Endothelial cell (in vitro differentiated cells): ENCODE results near the gene UBE3A. TPM values are rescaled to one million over a fixed set of nuclear protein-coding genes. Genes with fewer than 3 reads are reported as not detected.
A peak's percentile ranks its signal among the peaks of the same experiment; 100 is the strongest.
"Not testable (repeated sequence)": the region's sequence is repeated elsewhere in the genome, so short reads cannot be mapped to it uniquely, and the experiment has no call there.

Experiments
- DNase-seq: peaks from one replicate; pipeline ENCODE4 v3.0.0; 2021; ENCODE audit warnings: low spot score
- H3K27ac Mint-ChIP-seq: one replicate; pipeline ENCODE4 v1.8.0; 2021; ENCODE audit warnings: mixed read lengths, inconsistent platforms; ENCODE audit not compliant: unreplicated experiment
- H3K27me3 Mint-ChIP-seq: one replicate; pipeline ENCODE4 v1.8.0; 2021; ENCODE audit warnings: mild to moderate bottlenecking, moderate library complexity, mixed read lengths, inconsistent platforms; ENCODE audit not compliant: unreplicated experiment
- H3K36me3 Mint-ChIP-seq: one replicate; pipeline ENCODE4 v1.8.0; 2021; ENCODE audit warnings: mild to moderate bottlenecking, low read depth, mixed read lengths, inconsistent platforms; ENCODE audit not compliant: unreplicated experiment
- H3K4me1 Mint-ChIP-seq: one replicate; pipeline ENCODE4 v1.8.0; 2021; ENCODE audit warnings: mild to moderate bottlenecking, mixed read lengths, inconsistent platforms; ENCODE audit not compliant: unreplicated experiment
- H3K4me3 Mint-ChIP-seq: one replicate; pipeline ENCODE4 v1.8.0; 2021; ENCODE audit warnings: mild to moderate bottlenecking, mixed read lengths, inconsistent platforms; ENCODE audit not compliant: unreplicated experiment
- H3K9me3 Mint-ChIP-seq: one replicate; pipeline ENCODE4 v1.8.0; 2021; ENCODE audit warnings: mixed read lengths, inconsistent platforms; ENCODE audit not compliant: unreplicated experiment
- total RNA-seq: library from RNA; stranded (reverse); fragmentation: NEBNext Ultra II Directional; extraction: Animal tissue kit (Norgen Biotek cat#: 25700); gene quantifications from one replicate; pipeline ENCODE4 v1.2.1, GENCODE V29; 2021; ENCODE audit not compliant: unreplicated experiment
- TF ChIP-seq, protein P1 (sequence below): fragments of 200-600 bp; sonication (generic); IDR thresholded peaks from one replicate; pipeline ENCODE4 v1.5.0; 2021; ENCODE audit warnings: antibody characterized with exemption; ENCODE audit not compliant: unreplicated experiment

The UBE3A gene
- total RNA-seq, 1 donor from 2014 or later = 102 TPM

DNA sequence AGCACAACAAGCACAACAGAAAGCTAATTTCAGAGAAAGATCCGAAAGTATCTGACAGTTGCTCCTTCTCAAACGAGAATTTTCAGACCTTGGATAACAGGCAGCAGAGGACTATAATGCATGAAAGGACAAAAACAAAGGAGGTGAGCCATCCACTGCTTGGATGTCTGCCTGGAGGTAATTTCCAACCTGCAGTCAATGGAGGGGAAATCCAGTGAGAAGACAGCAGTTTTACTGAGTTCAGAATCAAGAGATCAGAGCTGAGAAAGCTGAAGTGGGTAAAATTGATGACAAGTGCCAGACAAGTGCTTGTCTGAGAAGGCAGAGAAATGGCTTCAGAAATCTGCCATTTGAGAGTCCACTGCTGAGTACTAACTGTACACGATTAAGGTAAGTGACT, 22.1 kb downstream of the UBE3A start:
- Mint-ChIP-seq H3K36me3 (no peaks in the 10 kb centered on the region), H3K27ac (no peak overlapping the region), H3K9me3 (no peaks in the 10 kb centered on the region), H3K27me3 (peaks cover 1% of the 10 kb centered on the region), H3K4me3 (no peak overlapping the region), H3K4me1 (no peaks in the 10 kb centered on the region)
- TF ChIP-seq, protein P1, sequence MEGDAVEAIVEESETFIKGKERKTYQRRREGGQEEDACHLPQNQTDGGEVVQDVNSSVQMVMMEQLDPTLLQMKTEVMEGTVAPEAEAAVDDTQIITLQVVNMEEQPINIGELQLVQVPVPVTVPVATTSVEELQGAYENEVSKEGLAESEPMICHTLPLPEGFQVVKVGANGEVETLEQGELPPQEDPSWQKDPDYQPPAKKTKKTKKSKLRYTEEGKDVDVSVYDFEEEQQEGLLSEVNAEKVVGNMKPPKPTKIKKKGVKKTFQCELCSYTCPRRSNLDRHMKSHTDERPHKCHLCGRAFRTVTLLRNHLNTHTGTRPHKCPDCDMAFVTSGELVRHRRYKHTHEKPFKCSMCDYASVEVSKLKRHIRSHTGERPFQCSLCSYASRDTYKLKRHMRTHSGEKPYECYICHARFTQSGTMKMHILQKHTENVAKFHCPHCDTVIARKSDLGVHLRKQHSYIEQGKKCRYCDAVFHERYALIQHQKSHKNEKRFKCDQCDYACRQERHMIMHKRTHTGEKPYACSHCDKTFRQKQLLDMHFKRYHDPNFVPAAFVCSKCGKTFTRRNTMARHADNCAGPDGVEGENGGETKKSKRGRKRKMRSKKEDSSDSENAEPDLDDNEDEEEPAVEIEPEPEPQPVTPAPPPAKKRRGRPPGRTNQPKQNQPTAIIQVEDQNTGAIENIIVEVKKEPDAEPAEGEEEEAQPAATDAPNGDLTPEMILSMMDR = no peak
- DNase-seq = no peak

DNA sequence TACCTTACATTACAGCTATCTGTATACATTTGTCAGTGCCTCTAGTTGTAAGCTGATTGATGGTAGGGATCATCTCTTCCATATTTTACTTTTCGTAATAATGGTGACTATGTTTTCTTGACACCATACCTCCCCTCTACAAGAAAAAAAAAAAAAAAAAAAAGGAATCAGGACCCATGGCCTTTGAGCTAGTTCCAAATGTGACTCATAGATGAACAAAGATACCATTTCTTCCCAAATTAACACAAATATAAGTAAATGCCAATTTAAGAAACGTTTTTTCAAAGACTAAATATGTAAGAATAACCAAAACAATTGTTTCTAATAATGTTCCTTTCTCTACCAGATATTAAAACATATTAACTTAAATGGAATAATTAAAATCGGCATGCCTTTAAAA, 23.1 kb downstream of the UBE3A start:
- Mint-ChIP-seq H3K9me3 (no peaks in the 10 kb centered on the region), H3K27me3 (no peaks in the 10 kb centered on the region), H3K4me1 (peaks cover 4% of the 10 kb centered on the region), H3K4me3 (no peak overlapping the region), H3K36me3 (no peaks in the 10 kb centered on the region), H3K27ac (no peak overlapping the region)
- no peak for DNase-seq
- TF ChIP-seq, protein P1 = no peak

DNA sequence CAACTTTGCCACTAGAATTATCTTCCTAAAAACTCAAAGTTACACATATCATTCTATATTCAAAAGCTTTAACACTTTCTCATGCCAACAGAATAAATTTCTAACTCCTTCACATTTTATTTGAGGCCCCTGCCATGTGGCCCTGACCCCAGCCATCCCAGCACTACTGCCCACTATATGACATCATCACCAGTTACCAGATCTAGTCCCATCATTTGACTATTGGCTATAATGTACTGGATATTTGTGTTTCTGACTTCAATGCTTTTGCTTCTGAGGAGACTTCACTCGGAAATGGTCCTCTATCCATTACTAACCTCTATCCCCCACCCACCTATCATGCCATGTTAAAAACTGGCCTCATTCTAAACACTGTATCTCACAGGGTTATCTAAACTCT, 23.6 kb downstream of the UBE3A start:
- Mint-ChIP-seq H3K27ac (no peak overlapping the region), H3K4me3 (no peak overlapping the region), H3K9me3 (no peaks in the 10 kb centered on the region)

DNA sequence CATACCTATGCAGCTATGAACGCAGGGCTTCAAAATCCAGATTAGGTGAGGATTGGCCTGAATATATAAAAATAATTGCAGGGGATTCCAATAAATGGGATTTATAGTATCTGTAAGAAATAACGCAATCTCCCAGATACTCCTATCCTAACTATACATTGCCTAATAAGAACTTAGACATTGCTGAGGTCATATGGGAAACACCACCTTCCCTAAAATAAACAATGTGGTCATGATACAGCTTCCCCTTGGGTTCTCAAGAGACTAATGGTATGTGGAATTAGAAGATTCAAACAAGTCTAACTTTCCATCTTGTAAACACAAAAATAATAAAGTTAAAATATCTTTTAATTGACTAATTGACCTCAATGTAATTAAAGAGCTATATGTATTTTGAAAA, 28.2 kb downstream of the UBE3A start:
- H3K4me3 Mint-ChIP-seq = no peak overlapping the region
- no peaks in the 10 kb centered on the region for H3K36me3 Mint-ChIP-seq
- no peak for DNase-seq
- H3K4me1 Mint-ChIP-seq = peaks cover 13% of the 10 kb centered on the region
- H3K9me3 Mint-ChIP-seq = no peaks in the 10 kb centered on the region
- no peaks in the 10 kb centered on the region for H3K27me3 Mint-ChIP-seq
- no peak overlapping the region for H3K27ac Mint-ChIP-seq
- TF ChIP-seq, protein P1 = no peak

More for the DNA sequence above, 23.6 kb downstream of the UBE3A start:
- TF ChIP-seq, protein P1 = no peak
- peaks cover 7% of the 10 kb centered on the region for H3K4me1 Mint-ChIP-seq
- H3K36me3 Mint-ChIP-seq = no peaks in the 10 kb centered on the region
- no peaks in the 10 kb centered on the region for H3K27me3 Mint-ChIP-seq
- no peak for DNase-seq

DNA sequence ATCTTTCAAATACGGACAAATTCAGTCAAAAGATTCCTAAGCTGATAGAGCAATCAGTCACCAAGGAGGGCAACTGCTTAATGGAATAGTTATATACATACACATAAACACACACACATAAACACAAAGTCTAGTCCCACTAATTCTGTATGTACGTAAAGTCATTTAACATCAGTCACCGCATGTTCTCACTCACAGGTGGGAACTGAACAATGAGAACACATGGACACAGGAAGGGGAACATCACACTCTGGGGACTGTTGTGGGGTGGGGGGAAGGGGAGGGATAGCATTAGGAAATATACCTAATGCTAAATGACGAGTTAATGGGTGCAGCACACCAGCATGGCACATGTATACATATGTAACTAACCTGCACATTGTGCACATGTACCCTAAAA, 29.1 kb downstream of the UBE3A start:
- H3K27me3 Mint-ChIP-seq, H3K36me3 Mint-ChIP-seq, H3K9me3 Mint-ChIP-seq, DNase-seq, H3K4me3 Mint-ChIP-seq: not testable (repeated sequence)
- Mint-ChIP-seq H3K4me1 (peaks cover 13% of the 10 kb centered on the region), H3K27ac (peak overlapping the region; percentile 76)

DNA sequence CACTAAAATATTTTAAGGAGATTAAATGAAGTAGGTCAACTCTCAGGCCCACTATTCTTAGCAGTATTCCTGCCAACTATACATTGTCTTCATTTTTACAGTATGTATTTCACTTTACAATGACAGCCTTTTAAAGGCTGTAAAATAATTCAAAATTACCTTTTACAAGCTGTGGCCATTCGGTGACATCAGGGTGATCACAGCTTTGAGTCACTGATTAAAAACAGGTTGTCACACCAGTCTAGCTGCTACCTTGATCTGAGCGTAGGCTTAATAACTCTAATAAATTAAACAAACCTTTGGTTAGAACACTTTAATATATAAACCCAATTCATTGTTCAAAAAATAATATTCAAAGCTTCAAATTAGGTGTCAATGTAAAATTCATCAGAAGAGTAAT, 29.9 kb downstream of the UBE3A start:
- TF ChIP-seq, protein P1 = no peak
- Mint-ChIP-seq H3K9me3 (no peaks in the 10 kb centered on the region), H3K36me3 (no peaks in the 10 kb centered on the region), H3K4me3 (no peak overlapping the region), H3K4me1 (peaks cover 13% of the 10 kb centered on the region), H3K27ac (no peak overlapping the region), H3K27me3 (no peaks in the 10 kb centered on the region)
- DNase-seq = no peak
